ENCODE data around the gene LRP1B.

DNA sequence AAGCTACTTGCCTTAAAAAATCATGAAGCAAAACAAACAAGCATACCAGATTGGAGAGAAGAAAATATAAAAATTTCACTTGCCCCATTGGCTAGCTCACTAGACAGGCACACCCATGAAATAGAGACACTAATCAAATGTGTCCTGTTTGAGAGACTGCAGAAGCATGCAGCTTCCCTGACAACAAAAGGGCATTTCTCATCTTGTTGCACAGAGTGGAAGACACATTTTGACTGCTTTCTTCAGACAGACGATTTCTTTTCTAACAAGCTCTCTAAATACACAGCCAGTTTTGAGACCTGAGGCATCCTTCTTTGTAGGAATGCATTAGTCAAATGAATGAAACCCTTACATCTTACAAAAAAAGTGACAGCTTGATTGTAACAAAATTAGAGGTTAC is 1792.0 kb downstream of the LRP1B start:
- no peak for TF ChIP-seq SUZ12 (IDR thresholded peaks at IDR 0.05; ENCODE audit: extremely low read depth, insufficient read depth, insufficient read length)
- TF ChIP-seq ZNF274 (IDR thresholded peaks at IDR 0.05; ENCODE audit: low read depth, low read length), result no peak

All from NT2/D1 (cell line).